A549 (cell line): ENCODE data around the gene DIAPH1.

Experiments
- EP300 ChIP-seq, 2 experiments: fragments of >200 bp; sonication (Bioruptor Twin); formaldehyde crosslinking; IDR thresholded peaks; 2 replicates in 1 of 2; 3 replicates in 1 of 2; pipeline ENCODE4 v1.6.1; 2016 to 2017
- MAZ ChIP-seq: fragments of 150-350 bp; IDR thresholded peaks from 2 replicates; pipeline ENCODE4 v1.6.1; 2014; ENCODE audit warnings: antibody characterized with exemption, low read depth, low read length, borderline replicate concordance
- POLR2A ChIP-seq: IDR thresholded peaks from 2 replicates; pipeline ENCODE4 v1.6.1; 2012; ENCODE audit warnings: mild to moderate bottlenecking, low read length
- RFX5 ChIP-seq: fragments of 450-650 bp; IDR thresholded peaks from 2 replicates; pipeline ENCODE4 v1.7.1; 2014; ENCODE audit warnings: antibody characterized with exemption, mild to moderate bottlenecking, moderate library complexity
- TF ChIP-seq, protein P1 (sequence below): fragments of 200-600 bp; sonication (generic); IDR thresholded peaks from 2 replicates; pipeline ENCODE4 v1.6.1; 2016; ENCODE audit warnings: antibody characterized with exemption, mild to moderate bottlenecking, moderate library complexity

DNA sequence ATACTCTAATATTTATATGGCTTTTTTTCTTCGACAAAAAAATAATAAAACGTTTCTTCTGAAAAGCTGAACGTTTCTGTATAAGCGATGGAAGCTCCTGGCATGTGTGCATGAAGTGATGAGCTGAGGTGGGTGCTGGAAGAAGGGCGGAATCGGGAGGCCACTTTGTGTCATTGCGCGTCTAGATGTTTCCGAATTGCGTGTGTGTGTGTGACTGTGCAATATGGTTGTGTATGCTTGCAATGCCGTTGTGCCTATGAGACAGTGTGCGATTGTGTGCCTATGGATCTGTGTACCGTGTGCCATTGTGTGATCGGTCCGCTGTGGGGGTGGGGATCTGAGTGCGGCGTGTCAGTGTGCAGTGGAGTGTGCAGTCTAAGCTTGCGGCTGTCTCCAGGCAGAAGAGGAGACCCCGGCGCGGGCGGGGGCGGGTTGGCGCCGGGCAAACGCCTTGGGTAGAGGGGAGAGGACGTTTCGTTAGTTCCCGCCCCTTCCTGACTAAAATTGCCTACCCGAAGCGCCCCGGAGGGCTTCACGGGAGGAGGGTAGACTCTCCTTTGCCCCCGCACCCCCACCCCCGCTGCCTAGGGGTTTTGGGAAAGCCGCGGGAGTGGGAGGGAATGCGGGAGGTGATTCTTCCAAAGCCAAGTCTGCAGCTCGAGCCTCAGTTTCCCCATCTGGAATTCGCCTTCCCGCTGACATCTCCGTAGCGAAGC, 105.7 kb downstream of the DIAPH1 start:
- no peak for TF ChIP-seq EP300 (IDR thresholded peaks at IDR 0.05)
- TF ChIP-seq POLR2A, result no peak
- TF ChIP-seq, protein P1, sequence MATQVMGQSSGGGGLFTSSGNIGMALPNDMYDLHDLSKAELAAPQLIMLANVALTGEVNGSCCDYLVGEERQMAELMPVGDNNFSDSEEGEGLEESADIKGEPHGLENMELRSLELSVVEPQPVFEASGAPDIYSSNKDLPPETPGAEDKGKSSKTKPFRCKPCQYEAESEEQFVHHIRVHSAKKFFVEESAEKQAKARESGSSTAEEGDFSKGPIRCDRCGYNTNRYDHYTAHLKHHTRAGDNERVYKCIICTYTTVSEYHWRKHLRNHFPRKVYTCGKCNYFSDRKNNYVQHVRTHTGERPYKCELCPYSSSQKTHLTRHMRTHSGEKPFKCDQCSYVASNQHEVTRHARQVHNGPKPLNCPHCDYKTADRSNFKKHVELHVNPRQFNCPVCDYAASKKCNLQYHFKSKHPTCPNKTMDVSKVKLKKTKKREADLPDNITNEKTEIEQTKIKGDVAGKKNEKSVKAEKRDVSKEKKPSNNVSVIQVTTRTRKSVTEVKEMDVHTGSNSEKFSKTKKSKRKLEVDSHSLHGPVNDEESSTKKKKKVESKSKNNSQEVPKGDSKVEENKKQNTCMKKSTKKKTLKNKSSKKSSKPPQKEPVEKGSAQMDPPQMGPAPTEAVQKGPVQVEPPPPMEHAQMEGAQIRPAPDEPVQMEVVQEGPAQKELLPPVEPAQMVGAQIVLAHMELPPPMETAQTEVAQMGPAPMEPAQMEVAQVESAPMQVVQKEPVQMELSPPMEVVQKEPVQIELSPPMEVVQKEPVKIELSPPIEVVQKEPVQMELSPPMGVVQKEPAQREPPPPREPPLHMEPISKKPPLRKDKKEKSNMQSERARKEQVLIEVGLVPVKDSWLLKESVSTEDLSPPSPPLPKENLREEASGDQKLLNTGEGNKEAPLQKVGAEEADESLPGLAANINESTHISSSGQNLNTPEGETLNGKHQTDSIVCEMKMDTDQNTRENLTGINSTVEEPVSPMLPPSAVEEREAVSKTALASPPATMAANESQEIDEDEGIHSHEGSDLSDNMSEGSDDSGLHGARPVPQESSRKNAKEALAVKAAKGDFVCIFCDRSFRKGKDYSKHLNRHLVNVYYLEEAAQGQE, result no peak
- no peak for TF ChIP-seq MAZ
- no peak for TF ChIP-seq RFX5
